ENCODE results near the gene PNKD. TPM values are rescaled to one million over a fixed set of nuclear protein-coding genes. Genes with fewer than 3 reads are reported as not detected.

The PNKD gene
- total and polyA plus RNA-seq, 10 of the 15 experiments (the other 5 are each of a cell fraction or from before 2014, with no cell fraction given) = 27.2 to 106 (median 61.3) TPM

DNA sequence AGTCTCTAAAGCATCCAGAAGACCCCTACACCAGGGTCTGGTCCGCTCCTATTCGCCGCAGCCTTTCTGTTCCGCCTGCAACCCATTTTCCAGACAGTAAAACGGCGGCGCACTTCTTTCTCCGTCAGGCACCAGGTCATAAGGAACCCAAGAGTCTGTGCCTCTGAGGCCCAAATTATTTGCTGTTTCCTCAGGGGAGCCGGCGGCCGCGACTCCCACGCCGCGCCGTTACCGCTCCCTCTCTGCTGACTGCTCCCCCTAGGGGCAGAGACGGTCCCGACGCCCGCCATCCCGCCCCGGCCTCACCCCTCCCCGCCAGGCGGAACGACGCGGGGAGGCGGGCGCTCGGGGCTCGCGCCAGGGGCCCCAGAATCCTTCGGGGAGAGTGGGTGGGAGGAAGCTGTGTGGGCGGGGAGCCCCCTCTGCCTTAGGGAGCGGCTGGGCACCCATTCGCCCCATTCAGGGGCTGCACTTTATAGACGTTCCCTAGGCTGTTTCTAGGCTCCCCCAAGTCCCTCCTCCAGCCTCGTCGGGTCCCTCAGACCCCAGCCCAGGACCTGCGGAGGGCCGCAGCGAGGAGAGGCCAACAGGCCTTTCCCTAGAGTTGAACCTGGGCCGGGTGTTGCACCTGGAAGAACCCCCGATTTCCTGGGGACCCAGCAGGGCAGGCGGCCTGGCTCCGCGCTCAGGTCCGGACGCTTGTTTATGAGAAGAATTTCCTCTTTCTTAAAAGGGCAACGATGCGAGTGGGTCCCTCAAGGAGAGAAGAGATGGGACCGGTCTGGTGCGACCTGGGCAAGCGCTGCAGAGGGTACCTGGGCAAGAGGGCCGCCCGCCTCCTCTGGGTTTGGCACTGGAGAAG, 125.7 kb downstream of the PNKD start (continued):
- TF ChIP-seq, protein P1, sequence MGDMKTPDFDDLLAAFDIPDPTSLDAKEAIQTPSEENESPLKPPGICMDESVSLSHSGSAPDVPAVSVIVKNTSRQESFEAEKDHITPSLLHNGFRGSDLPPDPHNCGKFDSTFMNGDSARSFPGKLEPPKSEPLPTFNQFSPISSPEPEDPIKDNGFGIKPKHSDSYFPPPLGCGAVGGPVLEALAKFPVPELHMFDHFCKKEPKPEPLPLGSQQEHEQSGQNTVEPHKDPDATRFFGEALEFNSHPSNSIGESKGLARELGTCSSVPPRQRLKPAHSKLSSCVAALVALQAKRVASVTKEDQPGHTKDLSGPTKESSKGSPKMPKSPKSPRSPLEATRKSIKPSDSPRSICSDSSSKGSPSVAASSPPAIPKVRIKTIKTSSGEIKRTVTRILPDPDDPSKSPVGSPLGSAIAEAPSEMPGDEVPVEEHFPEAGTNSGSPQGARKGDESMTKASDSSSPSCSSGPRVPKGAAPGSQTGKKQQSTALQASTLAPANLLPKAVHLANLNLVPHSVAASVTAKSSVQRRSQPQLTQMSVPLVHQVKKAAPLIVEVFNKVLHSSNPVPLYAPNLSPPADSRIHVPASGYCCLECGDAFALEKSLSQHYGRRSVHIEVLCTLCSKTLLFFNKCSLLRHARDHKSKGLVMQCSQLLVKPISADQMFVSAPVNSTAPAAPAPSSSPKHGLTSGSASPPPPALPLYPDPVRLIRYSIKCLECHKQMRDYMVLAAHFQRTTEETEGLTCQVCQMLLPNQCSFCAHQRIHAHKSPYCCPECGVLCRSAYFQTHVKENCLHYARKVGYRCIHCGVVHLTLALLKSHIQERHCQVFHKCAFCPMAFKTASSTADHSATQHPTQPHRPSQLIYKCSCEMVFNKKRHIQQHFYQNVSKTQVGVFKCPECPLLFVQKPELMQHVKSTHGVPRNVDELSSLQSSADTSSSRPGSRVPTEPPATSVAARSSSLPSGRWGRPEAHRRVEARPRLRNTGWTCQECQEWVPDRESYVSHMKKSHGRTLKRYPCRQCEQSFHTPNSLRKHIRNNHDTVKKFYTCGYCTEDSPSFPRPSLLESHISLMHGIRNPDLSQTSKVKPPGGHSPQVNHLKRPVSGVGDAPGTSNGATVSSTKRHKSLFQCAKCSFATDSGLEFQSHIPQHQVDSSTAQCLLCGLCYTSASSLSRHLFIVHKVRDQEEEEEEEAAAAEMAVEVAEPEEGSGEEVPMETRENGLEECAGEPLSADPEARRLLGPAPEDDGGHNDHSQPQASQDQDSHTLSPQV (IDR thresholded peaks at IDR 0.05) = 0 out of 2 replicates have a peak, but pooled peaks have one; percentile 47
- no peak for TF ChIP-seq HDAC6 (IDR thresholded peaks at IDR 0.05; ENCODE audit: unreplicated experiment)
- TF ChIP-seq DPF2 (IDR thresholded peaks at IDR 0.05) = peak; percentile 55
- TF ChIP-seq FOXK2 (IDR thresholded peaks at IDR 0.05) = peak; percentile 85
- TF ChIP-seq SMARCA5 (IDR thresholded peaks at IDR 0.05) = peak; percentile 87
- TF ChIP-seq HDAC2 (IDR thresholded peaks at IDR 0.05) = no peak
- no peak for TF ChIP-seq BRCA1 (IDR thresholded peaks at IDR 0.05; ENCODE audit: low read depth, low read length)
- 0 out of 2 replicates have a peak, but pooled peaks have one; percentile 59 for TF ChIP-seq CBFB (IDR thresholded peaks at IDR 0.05; ENCODE audit: low read depth)

Small RNAs within 50 kb of the gene (microRNA-seq; reads per million reads assigned to microRNA genes)
- gene MIR6513 (2.4 reads per million, percentile 9 among the genes with 10 or more reads in this experiment), gene MIR6810 (0.75 reads per million)

Small RNAs within 50 kb of the gene (small RNA-seq; reads per million reads assigned to genes)
- gene MIR6810 = not detected

Other genes with a start within 250 kb of the PNKD start
Only the 7 nearest of the 11 such genes appear.
- not detected in 2 replicates for gene CXCR1, start 103.6 kb upstream of the PNKD start, total RNA-seq (2014; rRNA removed)
- not detected in 2 replicates for gene CXCR1, start 103.6 kb upstream of the PNKD start, total RNA-seq (2014; rRNA removed; fragmentation: Illumina TruSeq; extraction: Trizol)
- not detected in 2 replicates for gene CXCR1, start 103.6 kb upstream of the PNKD start, total RNA-seq (2021)
- gene CXCR1, start 103.6 kb upstream of the PNKD start, polyA plus RNA-seq (2011; rRNA removed) = not detected in 2 replicates
- gene CXCR1, start 103.6 kb upstream of the PNKD start, polyA plus RNA-seq (2014; fragmentation: Illumina TruSeq; extraction: Trizol) = not detected in 2 replicates
- gene CXCR1, start 103.6 kb upstream of the PNKD start, polyA plus RNA-seq (2014; fragmentation: Nextera tagmentation; extraction: Ambion mirVana) = not detected
- not detected in 2 replicates for gene CXCR1, start 103.6 kb upstream of the PNKD start, polyA plus RNA-seq (2014; rRNA removed)
- gene CXCR1, start 103.6 kb upstream of the PNKD start, polyA plus RNA-seq (2016; fragmentation: Nextera tagmentation; extraction: Ambion mirVana) = not detected
- 467 and 490 TPM in 2 replicates for gene ARPC2, start 53.3 kb upstream of the PNKD start, total RNA-seq (2014; rRNA removed)
- gene ARPC2, start 53.3 kb upstream of the PNKD start, total RNA-seq (2014; rRNA removed; fragmentation: Illumina TruSeq; extraction: Trizol) = 515 and 534 TPM in 2 replicates
- 421 and 440 TPM in 2 replicates for gene ARPC2, start 53.3 kb upstream of the PNKD start, total RNA-seq (2021)
- 816 and 944 TPM in 2 replicates for gene ARPC2, start 53.3 kb upstream of the PNKD start, polyA plus RNA-seq (2011; rRNA removed)
- gene ARPC2, start 53.3 kb upstream of the PNKD start, polyA plus RNA-seq (2014; fragmentation: Illumina TruSeq; extraction: Trizol) = 707 and 841 TPM in 2 replicates
- gene ARPC2, start 53.3 kb upstream of the PNKD start, polyA plus RNA-seq (2014; fragmentation: Nextera tagmentation; extraction: Ambion mirVana) = 100 to 1,000 TPM; 711 to 735 TPM
- gene ARPC2, start 53.3 kb upstream of the PNKD start, polyA plus RNA-seq (2014; rRNA removed) = 524 and 584 TPM in 2 replicates
- gene ARPC2, start 53.3 kb upstream of the PNKD start, polyA plus RNA-seq (2016; fragmentation: Nextera tagmentation; extraction: Ambion mirVana) = 100 to 1,000 TPM; 963 to 980 TPM
- gene GPBAR1, start 9.5 kb upstream of the PNKD start, total RNA-seq (2014; rRNA removed) = 0.17 TPM in 1 of 2 replicates, not detected in the other
- gene GPBAR1, start 9.5 kb upstream of the PNKD start, total RNA-seq (2014; rRNA removed; fragmentation: Illumina TruSeq; extraction: Trizol) = 0.09 TPM in 2 replicates
- gene GPBAR1, start 9.5 kb upstream of the PNKD start, total RNA-seq (2021) = 0.13 and 0.36 TPM in 2 replicates
- gene GPBAR1, start 9.5 kb upstream of the PNKD start, polyA plus RNA-seq (2011; rRNA removed) = 0.03 TPM in 1 of 2 replicates, not detected in the other
- 0.07 and 0.10 TPM in 2 replicates for gene GPBAR1, start 9.5 kb upstream of the PNKD start, polyA plus RNA-seq (2014; fragmentation: Illumina TruSeq; extraction: Trizol)
- gene GPBAR1, start 9.5 kb upstream of the PNKD start, polyA plus RNA-seq (2014; fragmentation: Nextera tagmentation; extraction: Ambion mirVana) = not detected
- 0.22 and 0.24 TPM in 2 replicates for gene GPBAR1, start 9.5 kb upstream of the PNKD start, polyA plus RNA-seq (2014; rRNA removed)
- gene GPBAR1, start 9.5 kb upstream of the PNKD start, polyA plus RNA-seq (2016; fragmentation: Nextera tagmentation; extraction: Ambion mirVana) = under 1 TPM in 1 of 2 experiments, not detected in 1; 0.11 TPM
- 97.1 and 114 TPM in 2 replicates for gene AAMP, start 382 bp upstream of the PNKD start, total RNA-seq (2014; rRNA removed)
- 70.6 and 71.7 TPM in 2 replicates for gene AAMP, start 382 bp upstream of the PNKD start, total RNA-seq (2014; rRNA removed; fragmentation: Illumina TruSeq; extraction: Trizol)
- 64.8 and 66.3 TPM in 2 replicates for gene AAMP, start 382 bp upstream of the PNKD start, total RNA-seq (2021)
- gene AAMP, start 382 bp upstream of the PNKD start, polyA plus RNA-seq (2011; rRNA removed) = 33.2 and 50.7 TPM in 2 replicates
- gene AAMP, start 382 bp upstream of the PNKD start, polyA plus RNA-seq (2014; fragmentation: Illumina TruSeq; extraction: Trizol) = 49.8 and 93.1 TPM in 2 replicates
- 1 to 10 TPM; 4.4 to 5.5 TPM for gene AAMP, start 382 bp upstream of the PNKD start, polyA plus RNA-seq (2014; fragmentation: Nextera tagmentation; extraction: Ambion mirVana)
- 95.4 and 104 TPM in 2 replicates for gene AAMP, start 382 bp upstream of the PNKD start, polyA plus RNA-seq (2014; rRNA removed)
- gene AAMP, start 382 bp upstream of the PNKD start, polyA plus RNA-seq (2016; fragmentation: Nextera tagmentation; extraction: Ambion mirVana) = 100 to 1,000 TPM; 118 to 140 TPM
- gene TMBIM1, start 22.0 kb downstream of the PNKD start, total RNA-seq (2014; rRNA removed) = 35.6 and 40.0 TPM in 2 replicates
- gene TMBIM1, start 22.0 kb downstream of the PNKD start, total RNA-seq (2014; rRNA removed; fragmentation: Illumina TruSeq; extraction: Trizol) = 16.8 and 17.0 TPM in 2 replicates
- gene TMBIM1, start 22.0 kb downstream of the PNKD start, total RNA-seq (2021) = 26.9 and 34.6 TPM in 2 replicates
- 23.5 and 38.3 TPM in 2 replicates for gene TMBIM1, start 22.0 kb downstream of the PNKD start, polyA plus RNA-seq (2011; rRNA removed)
- gene TMBIM1, start 22.0 kb downstream of the PNKD start, polyA plus RNA-seq (2014; fragmentation: Illumina TruSeq; extraction: Trizol) = 26.5 and 27.0 TPM in 2 replicates
- gene TMBIM1, start 22.0 kb downstream of the PNKD start, polyA plus RNA-seq (2014; fragmentation: Nextera tagmentation; extraction: Ambion mirVana) = 10 to 100 TPM in 1 of 2 experiments, 1 to 10 TPM in 1; 6.1 to 11.7 TPM
- gene TMBIM1, start 22.0 kb downstream of the PNKD start, polyA plus RNA-seq (2014; rRNA removed) = 15.7 and 23.3 TPM in 2 replicates
- 10 to 100 TPM; 25.4 to 30.6 TPM for gene TMBIM1, start 22.0 kb downstream of the PNKD start, polyA plus RNA-seq (2016; fragmentation: Nextera tagmentation; extraction: Ambion mirVana)
- gene CATIP, start 86.3 kb downstream of the PNKD start, total RNA-seq (2014; rRNA removed) = not detected in 2 replicates
- not detected in 2 replicates for gene CATIP, start 86.3 kb downstream of the PNKD start, total RNA-seq (2014; rRNA removed; fragmentation: Illumina TruSeq; extraction: Trizol)
- gene CATIP, start 86.3 kb downstream of the PNKD start, total RNA-seq (2021) = not detected in 2 replicates
- gene CATIP, start 86.3 kb downstream of the PNKD start, polyA plus RNA-seq (2011; rRNA removed) = not detected in 2 replicates
- not detected in 2 replicates for gene CATIP, start 86.3 kb downstream of the PNKD start, polyA plus RNA-seq (2014; fragmentation: Illumina TruSeq; extraction: Trizol)
- under 1 TPM; 0.04 to 0.05 TPM for gene CATIP, start 86.3 kb downstream of the PNKD start, polyA plus RNA-seq (2014; fragmentation: Nextera tagmentation; extraction: Ambion mirVana)
- gene CATIP, start 86.3 kb downstream of the PNKD start, polyA plus RNA-seq (2014; rRNA removed) = not detected in 2 replicates
- gene CATIP, start 86.3 kb downstream of the PNKD start, polyA plus RNA-seq (2016; fragmentation: Nextera tagmentation; extraction: Ambion mirVana) = under 1 TPM in 1 of 2 experiments, not detected in 1; 0.11 TPM
- gene SLC11A1, start 111.8 kb downstream of the PNKD start, total RNA-seq (2014; rRNA removed) = 0.11 and 0.28 TPM in 2 replicates
- 0.05 and 0.13 TPM in 2 replicates for gene SLC11A1, start 111.8 kb downstream of the PNKD start, total RNA-seq (2014; rRNA removed; fragmentation: Illumina TruSeq; extraction: Trizol)
- gene SLC11A1, start 111.8 kb downstream of the PNKD start, total RNA-seq (2021) = 0.38 and 0.56 TPM in 2 replicates
- gene SLC11A1, start 111.8 kb downstream of the PNKD start, polyA plus RNA-seq (2011; rRNA removed) = 0.06 and 0.11 TPM in 2 replicates
- 0.04 TPM in 1 of 2 replicates, not detected in the other for gene SLC11A1, start 111.8 kb downstream of the PNKD start, polyA plus RNA-seq (2014; fragmentation: Illumina TruSeq; extraction: Trizol)
- gene SLC11A1, start 111.8 kb downstream of the PNKD start, polyA plus RNA-seq (2014; fragmentation: Nextera tagmentation; extraction: Ambion mirVana) = under 1 TPM; 0.03 to 0.07 TPM
- gene SLC11A1, start 111.8 kb downstream of the PNKD start, polyA plus RNA-seq (2014; rRNA removed) = 0.09 and 0.22 TPM in 2 replicates
- under 1 TPM; 0.15 to 0.18 TPM for gene SLC11A1, start 111.8 kb downstream of the PNKD start, polyA plus RNA-seq (2016; fragmentation: Nextera tagmentation; extraction: Ambion mirVana)